Subcutaneous abdominal adipose tissue (tissue), 5 donors: ENCODE measurements around the gene EDIL3.

Experiments used
- H3K27ac ChIP-seq: one replicate; pipeline ENCODE4 v1.7.0; 2013; ENCODE audit warnings: low read depth, mild to moderate bottlenecking, inconsistent platforms, low read length, moderate library complexity
- H3K27me3 ChIP-seq, 5 donors: one replicate each; pipeline ENCODE4 v1.7.0; 2013; ENCODE audit warnings: low read length in 5 of 5, inconsistent platforms in 1 of 5; ENCODE audit not compliant: control insufficient read depth in 5 of 5, insufficient read depth in 4 of 5
- H3K36me3 ChIP-seq, 5 donors: one replicate each; pipeline ENCODE4 v1.7.0; 2013; ENCODE audit warnings: low read length in 5 of 5; ENCODE audit not compliant: control insufficient read depth in 5 of 5, insufficient read depth in 5 of 5
- H3K4me1 ChIP-seq, 5 donors: one replicate each; pipeline ENCODE4 v1.7.0; 2013; ENCODE audit warnings: low read length in 5 of 5, mild to moderate bottlenecking in 3 of 5, moderate library complexity in 1 of 5; ENCODE audit not compliant: control insufficient read depth in 5 of 5, insufficient read depth in 5 of 5
- H3K4me3 ChIP-seq, 5 donors: one replicate each; pipeline ENCODE4 v1.7.0; 2013; ENCODE audit warnings: low read length in 5 of 5, low read depth in 1 of 5
- H3K9ac ChIP-seq, 5 donors: one replicate each; pipeline ENCODE4 v1.7.0; 2013; ENCODE audit warnings: low read length in 5 of 5, mild to moderate bottlenecking in 4 of 5, moderate library complexity in 3 of 5
- H3K9me3 ChIP-seq, 5 donors: one replicate each; pipeline ENCODE4 v1.7.0; 2013; ENCODE audit warnings: low read length in 5 of 5; ENCODE audit not compliant: control insufficient read depth in 5 of 5
- donor health status: healthy.
- donor health status: healthy.
- donor health status: healthy.
- donor health status: healthy.
- donor health status: healthy.

Gene EDIL3

GRCh38 chr5:84092738-84093137 is 291.9 kb downstream of the EDIL3 start:
- no peak overlapping the region for H3K27ac ChIP-seq
- H3K9me3 ChIP-seq: no peaks in the 10 kb centered on the region

GRCh38 chr5:84091127-84091799 is 293.4 kb downstream of the EDIL3 start:
- Histone ChIP-seq H3K4me1 (no peaks in the 10 kb centered on the region), H3K27me3 (peaks cover 0 to under 1% (median 0%) of the 10 kb centered on the region in 5 donors), H3K36me3 (no peaks in the 10 kb centered on the region), H3K9ac (no peak overlapping the region), H3K27ac (no peak overlapping the region), H3K4me3 (no peak overlapping the region), H3K9me3 (no peaks in the 10 kb centered on the region)

More at GRCh38 chr5:84092738-84093137, 291.9 kb downstream of the EDIL3 start:
- H3K9ac ChIP-seq: no peak overlapping the region
- no peak overlapping the region for H3K4me3 ChIP-seq
- H3K36me3 ChIP-seq: no peaks in the 10 kb centered on the region
- H3K27me3 ChIP-seq: no peaks in the 10 kb centered on the region
- no peaks in the 10 kb centered on the region for H3K4me1 ChIP-seq

- no peaks in the 10 kb centered on the region for H3K9me3 ChIP-seq
- peaks cover 0 to 2% (median 0%) of the 10 kb centered on the region in 5 donors for H3K27me3 ChIP-seq
- H3K27ac ChIP-seq: no peak overlapping the region
Measured at GRCh38 chr5:84088996-84089395, 295.7 kb downstream of the EDIL3 start.

GRCh38 chr5:84086511-84086910 is 298.2 kb downstream of the EDIL3 start:
- Histone ChIP-seq H3K9me3 (no peaks in the 10 kb centered on the region), H3K27me3 (peaks cover 0 to 2% (median 0%) of the 10 kb centered on the region in 5 donors), H3K9ac (no peak overlapping the region), H3K36me3 (no peaks in the 10 kb centered on the region), H3K27ac (no peak overlapping the region), H3K4me1 (no peaks in the 10 kb centered on the region), H3K4me3 (no peak overlapping the region)

More at GRCh38 chr5:84088996-84089395, 295.7 kb downstream of the EDIL3 start:
- no peaks in the 10 kb centered on the region for H3K36me3 ChIP-seq
- no peaks in the 10 kb centered on the region for H3K4me1 ChIP-seq
- H3K4me3 ChIP-seq: no peak overlapping the region
- H3K9ac ChIP-seq: no peak overlapping the region

- Histone ChIP-seq H3K4me3 (no peak overlapping the region), H3K9me3 (no peaks in the 10 kb centered on the region), H3K9ac (no peak overlapping the region), H3K4me1 (no peaks in the 10 kb centered on the region), H3K36me3 (no peaks in the 10 kb centered on the region), H3K27ac (no peak overlapping the region), H3K27me3 (peaks cover 0 to 2% (median 0%) of the 10 kb centered on the region in 5 donors)
Measured at GRCh38 chr5:84085387-84086041, 299.2 kb downstream of the EDIL3 start.

GRCh38 chr5:84080908-84081307 is 303.8 kb downstream of the EDIL3 start:
- Histone ChIP-seq H3K27me3 (no peaks in the 10 kb centered on the region), H3K9me3 (no peaks in the 10 kb centered on the region), H3K36me3 (no peaks in the 10 kb centered on the region), H3K4me1 (no peaks in the 10 kb centered on the region), H3K27ac (no peak overlapping the region), H3K9ac (no peak overlapping the region), H3K4me3 (no peak overlapping the region)

GRCh38 chr5:84072339-84072738 is 312.3 kb downstream of the EDIL3 start:
- H3K27me3 ChIP-seq: peaks cover 0 to 2% (median 0%) of the 10 kb centered on the region in 5 donors
- no peak overlapping the region for H3K27ac ChIP-seq
- no peaks in the 10 kb centered on the region for H3K4me1 ChIP-seq
- H3K9ac ChIP-seq: no peak overlapping the region
- H3K9me3 ChIP-seq: no peaks in the 10 kb centered on the region
- no peak overlapping the region for H3K4me3 ChIP-seq
- H3K36me3 ChIP-seq: no peaks in the 10 kb centered on the region

- H3K4me1 ChIP-seq: no peaks in the 10 kb centered on the region
Measured at GRCh38 chr5:84069608-84070179, 315.0 kb downstream of the EDIL3 start.

GRCh38 chr5:84063041-84063440 is 321.6 kb downstream of the EDIL3 start:
- no peaks in the 10 kb centered on the region for H3K36me3 ChIP-seq

More at GRCh38 chr5:84069608-84070179, 315.0 kb downstream of the EDIL3 start:
- no peak overlapping the region for H3K4me3 ChIP-seq
- H3K9me3 ChIP-seq: no peaks in the 10 kb centered on the region
- H3K27me3 ChIP-seq: peaks cover 0 to 2% (median 0%) of the 10 kb centered on the region in 5 donors
- no peaks in the 10 kb centered on the region for H3K36me3 ChIP-seq
- no peak overlapping the region for H3K27ac ChIP-seq
- H3K9ac ChIP-seq: no peak overlapping the region

GRCh38 chr5:84059672-84060071 is 325.0 kb downstream of the EDIL3 start:
- Histone ChIP-seq H3K9ac (no peak overlapping the region), H3K27ac (no peak overlapping the region), H3K4me1 (no peaks in the 10 kb centered on the region), H3K36me3 (no peaks in the 10 kb centered on the region), H3K27me3 (no peaks in the 10 kb centered on the region), H3K9me3 (no peaks in the 10 kb centered on the region), H3K4me3 (no peak overlapping the region)

More at GRCh38 chr5:84063041-84063440, 321.6 kb downstream of the EDIL3 start:
- Histone ChIP-seq H3K27ac (no peak overlapping the region), H3K4me3 (no peak overlapping the region), H3K4me1 (no peaks in the 10 kb centered on the region), H3K9ac (no peak overlapping the region), H3K9me3 (no peaks in the 10 kb centered on the region), H3K27me3 (no peaks in the 10 kb centered on the region)
